K562 (cell line): ENCODE measurements around the gene EML1.

Experiments
- HDAC1 ChIP-seq, 2 experiments: fragments of 450-650 bp; IDR thresholded peaks; 2 replicates each; pipeline ENCODE4 v1.6.1; 2016 to 2017; ENCODE audit warnings: inconsistent platforms in 1 of 2, mild to moderate bottlenecking in 1 of 2, moderate library complexity in 1 of 2
- NBN ChIP-seq: fragments of 450-650 bp; IDR thresholded peaks from 2 replicates; pipeline ENCODE4 v1.6.1; 2016; ENCODE audit warnings: low read depth, mild to moderate bottlenecking
- NR2F6 ChIP-seq: fragments of 450-650 bp; formaldehyde crosslinking; IDR thresholded peaks from 2 replicates; pipeline ENCODE4 v1.4.0; 2020; ENCODE audit warnings: mild to moderate bottlenecking
- RBBP5 ChIP-seq: fragments of 200-600 bp; sonication (generic); IDR thresholded peaks from 2 replicates; pipeline ENCODE4 v1.6.1; 2012; ENCODE audit warnings: borderline replicate concordance, mild to moderate bottlenecking, low read length, control low read depth, inconsistent platforms; ENCODE audit not compliant: insufficient read depth, poor library complexity, severe bottlenecking
- ZNF175 ChIP-seq: fragments of 200-800 bp; sonication (Bioruptor generic); IDR thresholded peaks from 2 replicates; pipeline ENCODE4 v1.6.1; 2016; ENCODE audit warnings: low read depth, mild to moderate bottlenecking, missing genetic modification characterization, missing compliant biosample characterization
- TF ChIP-seq, protein P1 (sequence below): sonication (generic); formaldehyde crosslinking; IDR thresholded peaks from 2 replicates; pipeline ENCODE4 v1.8.1; 2023; ENCODE audit warnings: missing genetic modification reagents, mild to moderate bottlenecking, borderline replicate concordance
- TF ChIP-seq, protein P2 (sequence below), 2 experiments: fragments of 450-650 bp in 1 of 2; sonication (generic) in 1 of 2; formaldehyde crosslinking in 1 of 2; IDR thresholded peaks in 1 of 2; conservative IDR thresholded peaks in 1 of 2; 2 replicates each; pipeline versions ENCODE4 v1.6.1 to v1.8.1; 2016 to 2023; ENCODE audit warnings: mild to moderate bottlenecking in 2 of 2, moderate library complexity in 2 of 2, inconsistent platforms in 1 of 2, missing genetic modification reagents in 1 of 2
- TF ChIP-seq, protein P3 (sequence below), 3 experiments: IDR thresholded peaks in 2 of 3; conservative IDR thresholded peaks in 1 of 3; 2 replicates each; pipeline ENCODE4 v1.5.1; 2011 to 2012; ENCODE audit warnings: low read length in 3 of 3, mild to moderate bottlenecking in 3 of 3, control low read depth in 2 of 3, improper control_type of control experiment in 1 of 3, inconsistent platforms in 1 of 3, low read depth in 1 of 3, mixed read lengths in 1 of 3, moderate library complexity in 1 of 3; ENCODE audit not compliant: insufficient read depth in 2 of 3

DNA sequence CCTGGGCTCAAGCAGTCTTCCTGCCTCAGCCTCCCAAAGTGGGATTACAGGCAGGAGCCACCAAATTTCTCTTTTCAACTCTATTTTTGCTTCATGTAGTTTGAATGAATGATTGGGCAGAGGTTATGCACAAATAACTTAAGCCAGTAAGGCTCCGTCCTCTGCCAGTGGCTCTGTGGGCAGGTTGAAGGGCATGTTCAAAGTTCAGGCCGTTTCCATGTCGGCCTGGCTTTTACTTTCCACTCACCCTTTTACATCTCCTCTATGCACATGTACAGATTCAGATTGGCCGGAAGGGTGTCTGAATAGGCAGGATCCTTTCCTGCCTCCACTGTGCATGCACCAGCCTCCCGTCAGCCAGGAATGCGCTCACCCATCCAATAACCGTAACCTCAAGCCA is 132.3 kb downstream of the EML1 start:
- TF ChIP-seq, protein P1, sequence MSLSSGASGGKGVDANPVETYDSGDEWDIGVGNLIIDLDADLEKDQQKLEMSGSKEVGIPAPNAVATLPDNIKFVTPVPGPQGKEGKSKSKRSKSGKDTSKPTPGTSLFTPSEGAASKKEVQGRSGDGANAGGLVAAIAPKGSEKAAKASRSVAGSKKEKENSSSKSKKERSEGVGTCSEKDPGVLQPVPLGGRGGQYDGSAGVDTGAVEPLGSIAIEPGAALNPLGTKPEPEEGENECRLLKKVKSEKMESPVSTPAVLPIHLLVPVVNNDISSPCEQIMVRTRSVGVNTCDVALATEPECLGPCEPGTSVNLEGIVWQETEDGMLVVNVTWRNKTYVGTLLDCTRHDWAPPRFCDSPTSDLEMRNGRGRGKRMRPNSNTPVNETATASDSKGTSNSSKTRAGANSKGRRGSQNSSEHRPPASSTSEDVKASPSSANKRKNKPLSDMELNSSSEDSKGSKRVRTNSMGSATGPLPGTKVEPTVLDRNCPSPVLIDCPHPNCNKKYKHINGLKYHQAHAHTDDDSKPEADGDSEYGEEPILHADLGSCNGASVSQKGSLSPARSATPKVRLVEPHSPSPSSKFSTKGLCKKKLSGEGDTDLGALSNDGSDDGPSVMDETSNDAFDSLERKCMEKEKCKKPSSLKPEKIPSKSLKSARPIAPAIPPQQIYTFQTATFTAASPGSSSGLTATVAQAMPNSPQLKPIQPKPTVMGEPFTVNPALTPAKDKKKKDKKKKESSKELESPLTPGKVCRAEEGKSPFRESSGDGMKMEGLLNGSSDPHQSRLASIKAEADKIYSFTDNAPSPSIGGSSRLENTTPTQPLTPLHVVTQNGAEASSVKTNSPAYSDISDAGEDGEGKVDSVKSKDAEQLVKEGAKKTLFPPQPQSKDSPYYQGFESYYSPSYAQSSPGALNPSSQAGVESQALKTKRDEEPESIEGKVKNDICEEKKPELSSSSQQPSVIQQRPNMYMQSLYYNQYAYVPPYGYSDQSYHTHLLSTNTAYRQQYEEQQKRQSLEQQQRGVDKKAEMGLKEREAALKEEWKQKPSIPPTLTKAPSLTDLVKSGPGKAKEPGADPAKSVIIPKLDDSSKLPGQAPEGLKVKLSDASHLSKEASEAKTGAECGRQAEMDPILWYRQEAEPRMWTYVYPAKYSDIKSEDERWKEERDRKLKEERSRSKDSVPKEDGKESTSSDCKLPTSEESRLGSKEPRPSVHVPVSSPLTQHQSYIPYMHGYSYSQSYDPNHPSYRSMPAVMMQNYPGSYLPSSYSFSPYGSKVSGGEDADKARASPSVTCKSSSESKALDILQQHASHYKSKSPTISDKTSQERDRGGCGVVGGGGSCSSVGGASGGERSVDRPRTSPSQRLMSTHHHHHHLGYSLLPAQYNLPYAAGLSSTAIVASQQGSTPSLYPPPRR, result no peak
- TF ChIP-seq HDAC1 (IDR thresholded peaks at IDR 0.05) (no peak), NBN (no peak), RBBP5 (no peak), ZNF175 (CRISPR knock-in tag) (no peak), NR2F6 (no peak)
- TF ChIP-seq, protein P2, sequence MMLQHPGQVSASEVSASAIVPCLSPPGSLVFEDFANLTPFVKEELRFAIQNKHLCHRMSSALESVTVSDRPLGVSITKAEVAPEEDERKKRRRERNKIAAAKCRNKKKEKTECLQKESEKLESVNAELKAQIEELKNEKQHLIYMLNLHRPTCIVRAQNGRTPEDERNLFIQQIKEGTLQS (IDR thresholded peaks at IDR 0.05), result no peak
- TF ChIP-seq, protein P2 (CRISPR knock-in tag; conservative IDR thresholded peaks at IDR 0.05), result no peak
- TF ChIP-seq, protein P3, sequence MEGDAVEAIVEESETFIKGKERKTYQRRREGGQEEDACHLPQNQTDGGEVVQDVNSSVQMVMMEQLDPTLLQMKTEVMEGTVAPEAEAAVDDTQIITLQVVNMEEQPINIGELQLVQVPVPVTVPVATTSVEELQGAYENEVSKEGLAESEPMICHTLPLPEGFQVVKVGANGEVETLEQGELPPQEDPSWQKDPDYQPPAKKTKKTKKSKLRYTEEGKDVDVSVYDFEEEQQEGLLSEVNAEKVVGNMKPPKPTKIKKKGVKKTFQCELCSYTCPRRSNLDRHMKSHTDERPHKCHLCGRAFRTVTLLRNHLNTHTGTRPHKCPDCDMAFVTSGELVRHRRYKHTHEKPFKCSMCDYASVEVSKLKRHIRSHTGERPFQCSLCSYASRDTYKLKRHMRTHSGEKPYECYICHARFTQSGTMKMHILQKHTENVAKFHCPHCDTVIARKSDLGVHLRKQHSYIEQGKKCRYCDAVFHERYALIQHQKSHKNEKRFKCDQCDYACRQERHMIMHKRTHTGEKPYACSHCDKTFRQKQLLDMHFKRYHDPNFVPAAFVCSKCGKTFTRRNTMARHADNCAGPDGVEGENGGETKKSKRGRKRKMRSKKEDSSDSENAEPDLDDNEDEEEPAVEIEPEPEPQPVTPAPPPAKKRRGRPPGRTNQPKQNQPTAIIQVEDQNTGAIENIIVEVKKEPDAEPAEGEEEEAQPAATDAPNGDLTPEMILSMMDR (IDR thresholded peaks at IDR 0.05 in 2 of 3, conservative IDR thresholded peaks at IDR 0.05 in 1 of 3; ENCODE audit: insufficient read depth in 2 of 3, low read depth in 1 of 3, low read length in 3 of 3), result no peak
